Hindlimb muscle (tissue), 1 donor: ENCODE data around the gene KIAA1671. TPM values are rescaled to one million over a fixed set of nuclear protein-coding genes. Genes with fewer than 3 reads are reported as not detected.

Experiments used
- DNase-seq: peaks from one replicate; pipeline ENCODE4 v3.0.0-alpha.2; 2013
- polyA plus RNA-seq: library from polyadenylated mRNA; unstranded; fragments of 120-200 nt; gene quantifications from one replicate; pipeline ENCODE4 v1.2.1, GENCODE V29; 2013; ENCODE audit not compliant: insufficient read length

The KIAA1671 gene
- polyA plus RNA-seq, 1 donor: 43.3 TPM

- no peak for DNase-seq
These were observed 92.6 kb downstream of the KIAA1671 start for GRCh38 chr22:25045159-25045558.

DNA sequence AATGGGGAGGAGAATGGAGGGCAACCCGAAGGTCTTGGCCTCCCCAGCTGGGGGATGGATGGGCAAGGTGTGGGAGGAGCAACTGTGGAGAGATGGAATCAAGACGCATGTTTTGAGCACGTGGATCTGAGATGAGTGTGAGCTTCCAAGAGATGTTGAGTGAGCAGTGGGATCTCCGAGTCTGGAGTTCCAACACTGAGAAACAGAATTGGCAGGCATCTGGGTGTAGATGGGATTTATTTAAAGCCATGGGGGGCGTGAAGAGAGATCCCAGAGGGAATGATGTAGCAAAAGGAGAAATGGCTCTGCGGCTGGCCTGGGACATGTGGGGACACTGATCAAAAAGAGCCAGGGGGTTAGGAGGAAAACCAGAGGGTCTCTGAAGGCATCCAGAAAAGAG lies 95.6 kb downstream of the KIAA1671 start:
- no peak for DNase-seq

GRCh38 chr22:25048659-25049647 lies 96.4 kb downstream of the KIAA1671 start:
- DNase-seq: peak; percentile 45

DNA sequence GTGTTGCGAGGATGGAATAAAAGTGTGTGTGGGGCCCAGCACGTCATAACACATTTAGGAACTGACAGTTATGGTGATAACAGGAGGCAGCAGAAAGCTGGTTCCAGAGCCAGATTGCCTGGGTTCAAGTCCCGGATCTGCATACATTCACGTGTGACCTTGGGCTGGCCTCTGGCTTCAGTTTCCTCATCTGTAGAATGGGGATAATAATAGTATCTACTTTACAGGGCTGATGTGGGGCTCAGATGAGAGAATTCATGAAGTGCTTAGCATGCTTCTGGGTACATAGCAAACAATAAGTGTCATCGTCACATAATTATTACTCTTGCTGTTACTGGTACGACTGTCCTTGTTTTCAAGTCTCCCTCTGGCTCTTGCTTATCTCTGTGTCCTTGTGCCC lies 97.3 kb downstream of the KIAA1671 start:
- no peak for DNase-seq

DNA sequence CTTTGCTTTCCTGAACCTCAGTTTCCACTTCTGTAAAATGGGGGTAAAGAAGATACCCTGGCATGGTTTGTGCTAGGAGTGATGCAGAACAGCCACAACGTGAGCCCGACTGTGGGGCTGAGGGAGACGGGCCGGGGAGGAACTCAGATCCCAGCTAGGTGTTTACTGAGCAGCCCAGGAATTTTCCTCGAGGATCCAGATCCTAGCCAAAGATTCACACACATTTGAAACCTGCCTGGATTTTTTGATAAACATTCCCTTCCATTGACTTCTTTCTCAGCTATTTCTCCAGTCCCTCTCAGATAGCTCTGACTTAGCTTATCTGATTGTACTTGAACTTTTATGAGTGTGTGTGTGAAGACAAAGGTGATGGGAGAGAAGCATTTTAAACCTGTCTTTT lies 98.0 kb downstream of the KIAA1671 start:
- DNase-seq: no peak

DNA sequence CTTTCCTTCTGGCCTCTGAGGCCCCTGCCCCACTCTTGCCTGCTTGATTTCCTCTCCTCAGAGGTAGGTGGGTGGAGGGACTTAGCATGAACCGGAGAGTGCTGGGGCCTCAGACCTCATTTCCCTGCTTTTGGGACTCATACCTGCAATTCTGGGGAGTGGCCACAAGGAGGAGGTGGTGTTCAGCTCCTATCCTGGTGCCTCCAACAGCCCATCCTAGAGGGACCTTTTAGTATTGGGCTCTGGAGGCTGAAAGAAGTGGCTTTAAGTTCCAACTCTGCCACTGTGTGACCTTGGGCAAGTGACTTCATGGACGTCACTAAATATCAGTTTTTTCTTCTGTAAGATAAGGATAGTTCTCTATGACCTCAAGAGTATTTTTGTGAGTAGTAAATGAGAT lies 98.6 kb downstream of the KIAA1671 start:
- DNase-seq: no peak

- DNase-seq: no peak
These were observed 99.6 kb downstream of the KIAA1671 start for GRCh38 chr22:25051983-25052710.

DNA sequence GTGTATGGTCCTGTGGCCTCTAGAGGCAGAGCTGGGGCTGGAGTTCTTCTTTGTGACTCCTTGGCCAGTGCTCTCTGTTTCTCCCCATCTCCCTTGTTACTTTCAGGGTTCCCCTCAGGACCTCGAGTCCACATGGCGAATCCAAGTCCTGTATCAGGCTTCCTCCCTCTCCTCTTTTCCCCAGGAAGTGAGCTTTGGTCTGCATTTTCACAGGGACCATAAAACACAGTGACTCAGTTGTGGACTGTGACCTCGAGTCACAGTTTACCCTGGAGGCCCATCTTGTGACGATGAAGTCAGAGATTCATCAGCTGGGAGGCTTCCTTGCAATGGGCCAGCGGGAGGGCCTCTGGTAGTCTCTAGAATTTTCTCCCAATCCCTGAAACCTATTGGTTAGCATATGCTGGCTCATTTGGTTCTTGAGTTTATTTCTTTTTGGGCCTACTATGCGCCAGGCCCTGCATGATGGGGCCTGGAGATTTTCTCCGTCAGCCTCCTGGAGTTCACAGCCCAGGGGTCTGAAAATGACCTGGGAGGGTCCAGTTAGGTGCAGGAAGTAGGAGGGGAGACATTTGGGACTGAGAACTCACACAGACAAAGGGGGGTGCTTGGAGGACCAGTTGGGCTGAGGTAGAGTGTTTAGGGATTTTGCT lies 100.8 kb downstream of the KIAA1671 start:
- DNase-seq: no peak

- DNase-seq: no peak
These were observed 102.5 kb downstream of the KIAA1671 start for GRCh38 chr22:25054943-25055511.

- peak; percentile 50 for DNase-seq
These were observed 104.7 kb downstream of the KIAA1671 start for GRCh38 chr22:25057013-25057881.

GRCh38 chr22:25059438-25059837 lies 106.9 kb downstream of the KIAA1671 start:
- DNase-seq: no peak

GRCh38 chr22:25060522-25061071 lies 108.1 kb downstream of the KIAA1671 start:
- DNase-seq: no peak

GRCh38 chr22:25061134-25061533 lies 108.6 kb downstream of the KIAA1671 start:
- no peak for DNase-seq

GRCh38 chr22:25061605-25062376 lies 109.3 kb downstream of the KIAA1671 start:
- no peak for DNase-seq

DNA sequence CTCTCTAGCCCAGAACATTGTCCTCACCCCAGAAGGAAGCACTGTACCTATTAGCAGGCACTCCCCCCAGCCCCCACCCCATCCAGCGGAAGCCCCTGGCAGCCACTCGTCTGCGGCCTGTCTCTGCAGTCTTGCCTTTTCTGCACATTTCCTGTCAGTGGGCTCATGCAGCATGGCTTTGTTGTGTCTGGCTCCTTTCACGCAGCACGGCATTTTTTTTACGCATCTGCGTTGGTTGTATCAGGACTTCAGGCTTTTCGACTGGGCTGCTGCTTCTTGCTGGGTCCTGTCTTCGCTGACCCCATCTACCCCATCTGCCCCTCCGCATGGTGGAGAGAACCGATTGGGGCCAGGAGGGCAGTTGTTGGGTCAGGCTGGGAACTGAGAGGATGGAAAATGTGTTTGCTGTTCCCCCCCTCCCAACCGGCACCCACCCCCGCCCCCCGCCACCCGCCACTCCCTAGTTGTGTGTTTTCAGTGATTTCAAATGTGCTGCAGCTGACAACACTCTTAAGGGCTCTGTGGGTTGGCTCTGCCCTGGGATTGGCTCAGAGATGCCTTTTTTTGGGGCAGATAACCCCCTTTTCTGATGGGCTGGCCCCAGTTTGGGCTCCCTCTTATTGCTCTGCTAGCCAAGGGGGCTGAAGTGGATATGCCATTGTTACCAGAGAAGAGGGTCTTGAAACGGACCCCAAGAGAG lies 110.0 kb downstream of the KIAA1671 start:
- DNase-seq: no peak

DNA sequence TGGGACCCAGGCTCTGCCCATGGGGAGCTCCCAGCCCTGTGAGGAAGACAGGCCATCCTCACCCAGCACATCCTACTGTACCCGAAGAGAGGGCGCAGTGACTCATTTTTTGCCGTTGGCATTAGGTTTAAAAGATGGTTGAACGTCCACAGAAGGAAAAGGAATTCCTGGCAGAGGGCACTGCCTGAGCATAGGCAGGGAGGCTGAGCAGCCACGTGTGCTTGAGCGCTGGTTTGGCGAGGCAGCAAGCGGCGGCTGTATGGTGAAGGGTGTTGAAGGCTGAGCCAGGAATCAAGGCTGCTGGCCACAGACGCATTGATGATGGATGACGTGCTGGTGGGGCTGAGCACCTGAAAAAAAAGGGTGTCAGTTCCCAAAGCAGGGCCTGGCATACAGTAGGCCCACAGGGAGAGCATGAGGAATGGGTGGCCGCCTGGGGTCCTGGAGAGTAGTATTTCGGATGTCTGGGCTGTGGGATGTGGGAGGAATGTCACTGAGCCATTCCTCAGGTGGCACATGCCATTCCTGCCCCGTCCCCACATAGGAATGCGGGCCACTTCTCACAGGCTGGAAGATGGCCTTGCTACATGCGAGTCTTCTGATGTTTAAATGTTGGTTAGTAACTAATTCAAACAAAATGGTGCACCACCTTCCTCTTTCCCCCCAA lies 112.5 kb downstream of the KIAA1671 start:
- DNase-seq: no peak

- DNase-seq: no peak
These were observed 114.4 kb downstream of the KIAA1671 start for GRCh38 chr22:25066861-25067435.

DNA sequence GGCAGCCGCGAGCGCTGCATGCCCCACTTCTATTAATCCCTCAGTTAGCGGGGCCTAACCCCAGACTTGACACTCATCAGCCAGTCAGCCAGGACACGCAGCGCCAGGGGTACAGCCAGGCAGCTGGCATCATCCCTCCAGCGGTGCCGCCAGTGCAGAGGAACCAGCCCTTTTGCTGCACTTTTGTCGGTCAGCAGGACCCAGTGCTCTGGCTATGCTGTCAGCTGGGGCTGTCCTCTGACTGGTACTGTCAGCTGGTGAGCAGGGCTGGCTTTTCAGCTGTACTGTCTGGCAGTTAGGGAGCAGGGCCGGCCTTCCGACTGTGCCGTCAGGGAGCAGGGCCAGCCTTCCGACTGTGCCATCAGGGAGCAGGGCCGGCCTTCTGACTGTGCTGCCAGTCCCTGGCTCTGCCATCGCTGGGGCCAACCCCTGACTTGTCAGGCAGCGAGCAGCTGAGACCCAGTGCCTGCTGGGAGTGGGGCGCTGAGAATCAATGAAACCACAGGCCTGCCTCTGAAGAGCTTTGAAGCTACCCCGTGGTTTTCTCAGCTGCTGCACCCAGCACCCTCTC lies 115.4 kb downstream of the KIAA1671 start:
- no peak for DNase-seq

GRCh38 chr22:25068707-25069106 lies 116.2 kb downstream of the KIAA1671 start:
- DNase-seq: no peak
